ENCODE measurements around the gene DMTF1. TPM values are rescaled to one million over a fixed set of nuclear protein-coding genes. Genes with fewer than 3 reads are reported as not detected.
"Not testable (repeated sequence)": the region's sequence is repeated elsewhere in the genome, so short reads cannot be mapped to it uniquely, and the experiment has no call there.

The DMTF1 gene
- total RNA-seq, 1 donor: 98.9 TPM

- no peak for DNase-seq (ENCODE audit: low read depth)
- H3K4me3 ChIP-seq (ENCODE audit: low read depth, low read length): no peak overlapping the region
- no peak for TF ChIP-seq CTCF (IDR thresholded peaks at IDR 0.05; ENCODE audit: insufficient read depth, low read depth, low read length)
Observed at GRCh38 chr7:87204933-87205332, 52.7 kb downstream of the DMTF1 start.

- not testable (repeated sequence) for DNase-seq (ENCODE audit: low read depth)
Observed at GRCh38 chr7:87205701-87206100, 53.4 kb downstream of the DMTF1 start.

GRCh38 chr7:87206361-87206760 lies 54.1 kb downstream of the DMTF1 start:
- H3K4me3 ChIP-seq (ENCODE audit: low read depth, low read length): no peak overlapping the region
- TF ChIP-seq CTCF (IDR thresholded peaks at IDR 0.05; ENCODE audit: insufficient read depth, low read depth, low read length): no peak
- no peak for DNase-seq (ENCODE audit: low read depth)

More at GRCh38 chr7:87205701-87206100, 53.4 kb downstream of the DMTF1 start:
- H3K4me3 ChIP-seq (ENCODE audit: low read depth, low read length): not testable (repeated sequence)

GRCh38 chr7:87209295-87209924 lies 57.2 kb downstream of the DMTF1 start:
- no peak overlapping the region for H3K4me3 ChIP-seq (ENCODE audit: low read depth, low read length)
- no peak for TF ChIP-seq CTCF (IDR thresholded peaks at IDR 0.05; ENCODE audit: insufficient read depth, low read depth, low read length)
- DNase-seq (ENCODE audit: low read depth): no peak

GRCh38 chr7:87210506-87210905 lies 58.3 kb downstream of the DMTF1 start:
- DNase-seq (ENCODE audit: low read depth): peak; percentile 60
- TF ChIP-seq CTCF (IDR thresholded peaks at IDR 0.05; ENCODE audit: insufficient read depth, low read depth, low read length): no peak
- no peak overlapping the region for H3K4me3 ChIP-seq (ENCODE audit: low read depth, low read length)

- no peak for TF ChIP-seq CTCF (IDR thresholded peaks at IDR 0.05; ENCODE audit: insufficient read depth, low read depth, low read length)
- no peak for DNase-seq (ENCODE audit: low read depth)
- no peak overlapping the region for H3K4me3 ChIP-seq (ENCODE audit: low read depth, low read length)
Observed at GRCh38 chr7:87212498-87212897, 60.2 kb downstream of the DMTF1 start.

GRCh38 chr7:87213252-87213651 lies 61.0 kb downstream of the DMTF1 start:
- TF ChIP-seq CTCF (IDR thresholded peaks at IDR 0.05; ENCODE audit: insufficient read depth, low read depth, low read length): no peak
- no peak overlapping the region for H3K4me3 ChIP-seq (ENCODE audit: low read depth, low read length)
- DNase-seq (ENCODE audit: low read depth): no peak
